OCI-LY7 (cell line): ENCODE results near the gene TVP23B. TPM values are rescaled to one million over a fixed set of nuclear protein-coding genes. Genes with fewer than 3 reads are reported as not detected.
A peak's percentile ranks its signal among the peaks of the same experiment; 100 is the strongest.
"Not testable (repeated sequence)": the region's sequence is repeated elsewhere in the genome, so short reads cannot be mapped to it uniquely, and the experiment has no call there.

Source experiments
- Bru-seq: library from RNA; stranded (reverse); fragments of 400-500 nt; gene quantifications from one replicate; lab custom pipeline; 2021; lab: Mats Ljungman, UMichigan
- BruChase-seq, 2 experiments: library from RNA; stranded (reverse); fragments of 400-500 nt; gene quantifications; one replicate each; lab custom pipeline; 2021; lab: Mats Ljungman, UMichigan
- BruUV-seq: library from RNA; stranded (reverse); fragments of 400-500 nt; replicated peaks from 2 replicates; lab custom pipeline; 2021; lab: Mats Ljungman, UMichigan
- CTCF ChIA-PET: fragments of 300-600 bp; sonication (Branson Sonifier 250); formaldehyde crosslinking; loops from one replicate; lab custom pipeline; 2022; ENCODE audit warnings: antibody characterized with exemption; ENCODE audit not compliant: unreplicated experiment; lab: Charles Lee
- POLR2A ChIA-PET: fragments of 300-600 bp; sonication (Branson Sonifier 250); formaldehyde crosslinking; loops from one replicate; lab custom pipeline; 2022; ENCODE audit warnings: antibody characterized with exemption; lab: Charles Lee
- DNase-seq: peaks from one replicate; pipeline ENCODE4 v3.0.0-alpha.2; 2015; ENCODE audit warnings: low spot score
- H2AFZ ChIP-seq: fragments of 200-600 bp; sonication (generic), shearing (Covaris generic); 2 replicates; pipeline ENCODE4 v1.6.1; 2014; ENCODE audit warnings: mild to moderate bottlenecking, antibody characterized with exemption, low read length, moderate library complexity
- H3K27ac ChIP-seq: fragments of 200-600 bp; sonication (generic); 2 replicates; pipeline ENCODE4 v1.5.1; 2014; ENCODE audit warnings: mixed run types, low read depth, mild to moderate bottlenecking, moderate library complexity, low read length, inconsistent platforms; ENCODE audit not compliant: poor library complexity, severe bottlenecking
- H3K36me3 ChIP-seq: fragments of 200-600 bp; sonication (generic); 2 replicates; pipeline ENCODE4 v1.6.1; 2014; ENCODE audit warnings: mild to moderate bottlenecking, antibody characterized with exemption, low read length, moderate library complexity, mixed read lengths; ENCODE audit not compliant: insufficient read depth
- H3K4me1 ChIP-seq: fragments of 200-600 bp; sonication (generic); 2 replicates; pipeline ENCODE4 v1.5.1; 2014; ENCODE audit warnings: mild to moderate bottlenecking, low read length; ENCODE audit not compliant: insufficient read depth, poor library complexity, severe bottlenecking
- H3K4me2 ChIP-seq: fragments of 200-600 bp; sonication (generic); 2 replicates; pipeline ENCODE4 v1.6.1; 2014; ENCODE audit warnings: mild to moderate bottlenecking, low read length
- H3K4me3 ChIP-seq: fragments of 200-600 bp; sonication (generic); 2 replicates; pipeline ENCODE4 v1.5.1; 2014; ENCODE audit warnings: mild to moderate bottlenecking, low read depth, low read length; ENCODE audit not compliant: poor library complexity, severe bottlenecking
- H3K79me2 ChIP-seq: fragments of 200-600 bp; sonication (generic); 2 replicates; pipeline ENCODE4 v1.6.1; 2016; ENCODE audit warnings: low read depth, mild to moderate bottlenecking, low read length, moderate library complexity, mixed read lengths; ENCODE audit not compliant: insufficient read depth
- H3K9me2 ChIP-seq: fragments of 200-600 bp; sonication (generic); 2 replicates; pipeline ENCODE4 v1.6.1; 2016; ENCODE audit warnings: mild to moderate bottlenecking, low read length, mixed read lengths; ENCODE audit not compliant: insufficient read depth
- H3K9me3 ChIP-seq: fragments of 200-600 bp; sonication (generic); 2 replicates; pipeline ENCODE4 v1.6.1; 2014; ENCODE audit warnings: mild to moderate bottlenecking, mixed run types, low read length, mixed read lengths
- H4K20me1 ChIP-seq: fragments of 200-600 bp; sonication (generic); 2 replicates; pipeline ENCODE4 v1.6.1; 2014; ENCODE audit warnings: mild to moderate bottlenecking, antibody characterized with exemption, low read length, moderate library complexity, mixed read lengths; ENCODE audit not compliant: insufficient read depth
- intact Hi-C: fragments of 100-400 bp; cut with micrococcal nuclease; formaldehyde crosslinking; loops from one replicate; pipeline ENCODE4 v1.10.0; 2022; ENCODE audit not compliant: unreplicated experiment
- long read RNA-seq: library from polyadenylated mRNA; stranded (forward); transcript quantifications from one replicate; pipeline ENCODE4 v2.0.0, GENCODE V29; 2022
- total RNA-seq, 2 experiments: library from RNA; depleted of rRNA in 1 of 2; stranded (reverse); fragments of >200 nt in 1 of 2; shearing (Covaris generic) in 1 of 2; gene quantifications; 2 replicates each; pipeline ENCODE4 v1.2.3, GENCODE V29; 2014 to 2022

TVP23B gene
- total RNA-seq (2014; rRNA removed; shearing (Covaris generic)) (14.4 and 14.5 TPM in 2 replicates), total RNA-seq (2022) (20.3 and 20.5 TPM in 2 replicates), Bru-seq, nascent RNA (percentile 84 among the genes with signal in this experiment), BruChase-seq, experiment 1, labeled RNA remaining after a 6-hour chase (percentile 78 among the genes with signal in this experiment), BruChase-seq, experiment 2, labeled RNA remaining after a 2-hour chase (percentile 71 among the genes with signal in this experiment)
- long read RNA-seq, transcript TVP23B-201 (7 exons, 2,064 nt): major isoform, 24 of 33 reads
- long read RNA-seq, partial matches to known transcripts: 3 of 33 reads
- long read RNA-seq, other reads (novel, unspliced or antisense): 2 of 33 reads

DNA sequence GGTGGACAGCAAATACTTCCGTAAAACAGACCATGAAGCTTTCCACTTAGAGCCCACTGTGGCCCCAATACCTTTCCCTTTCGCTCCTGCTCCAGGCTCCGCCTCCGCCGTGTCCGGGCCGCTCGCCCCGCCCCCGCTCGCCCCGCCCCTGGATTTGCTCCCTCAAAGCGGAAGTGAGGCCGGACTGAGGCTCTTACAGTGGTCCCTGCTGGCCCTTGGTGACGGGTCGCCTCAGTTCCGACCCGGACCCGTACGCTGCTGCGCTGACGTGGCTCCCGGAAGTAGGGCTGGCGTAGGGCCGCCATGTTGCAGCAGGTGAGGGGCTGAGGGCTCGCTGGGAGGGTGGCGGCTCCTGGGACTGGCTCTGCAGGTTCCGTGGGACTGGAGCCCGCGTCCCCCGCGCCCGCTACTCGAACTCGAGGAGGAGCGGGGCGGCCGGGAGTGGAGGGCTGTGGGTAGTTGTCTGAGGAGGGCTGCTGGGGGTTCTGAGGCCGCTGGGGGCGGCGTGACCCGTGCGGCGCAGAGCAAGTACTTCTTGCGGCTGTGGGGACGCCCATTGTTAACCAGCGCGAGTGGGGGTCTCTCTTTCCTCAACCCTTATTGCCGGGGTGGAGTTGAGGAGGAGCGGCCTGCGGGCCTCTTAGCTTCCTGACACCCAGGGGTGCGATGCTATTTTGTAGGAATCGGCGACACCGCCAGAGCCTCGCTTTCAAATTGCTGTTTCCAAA lies at the start of gene TVP23B:
TSS of gene TVP23B (plus strand) at position 193 of the 728 bp plus-strand sequence. CDS start at position 304, 111 bp downstream.
- H3K27ac ChIP-seq: peak within 1 kb of the TSS; percentile 39
- POLR2A ChIA-PET, H2AFZ ChIP-seq: not testable (repeated sequence)

DNA sequence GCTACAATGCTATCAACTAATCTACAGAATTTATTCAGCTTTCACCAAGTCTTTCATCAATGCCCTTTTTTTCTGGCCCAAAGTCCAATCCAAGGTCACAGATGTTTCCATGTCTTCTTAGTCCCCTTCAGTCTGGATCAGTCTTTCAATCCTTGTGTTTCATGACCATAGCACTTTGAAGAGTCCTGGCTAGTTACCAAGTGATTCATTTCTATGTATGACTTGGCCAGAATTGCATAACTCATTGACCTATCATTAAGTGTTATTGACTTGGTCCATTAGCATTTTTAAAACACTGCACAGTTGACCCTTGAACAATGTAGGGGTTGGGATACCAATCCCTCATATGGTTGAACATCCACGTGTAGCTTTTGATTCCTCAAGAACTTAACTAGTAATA lies 48.5 kb upstream of the TVP23B start:
- H3K4me3 ChIP-seq, intact Hi-C loops, H3K27ac ChIP-seq, H2AFZ ChIP-seq, H3K79me2 ChIP-seq, CTCF ChIA-PET, H3K9me3 ChIP-seq, H3K9me2 ChIP-seq, DNase-seq, H3K4me1 ChIP-seq, H4K20me1 ChIP-seq, BruUV-seq, POLR2A ChIA-PET, H3K4me2 ChIP-seq, H3K36me3 ChIP-seq: not testable (repeated sequence)

More for the DNA sequence above, at the start of gene TVP23B:
- H3K9me3 ChIP-seq, H3K4me1 ChIP-seq, H3K79me2 ChIP-seq, H3K36me3 ChIP-seq, CTCF ChIA-PET, H3K9me2 ChIP-seq, H4K20me1 ChIP-seq, intact Hi-C loops: not testable (repeated sequence)
- peak; percentile 98 for DNase-seq
- Histone ChIP-seq H3K4me3 (peak within 1 kb of the TSS; percentile 72), H3K4me2 (peak within 1 kb of the TSS; percentile 64)
- TSS peak; percentile 72 for BruUV-seq

DNA sequence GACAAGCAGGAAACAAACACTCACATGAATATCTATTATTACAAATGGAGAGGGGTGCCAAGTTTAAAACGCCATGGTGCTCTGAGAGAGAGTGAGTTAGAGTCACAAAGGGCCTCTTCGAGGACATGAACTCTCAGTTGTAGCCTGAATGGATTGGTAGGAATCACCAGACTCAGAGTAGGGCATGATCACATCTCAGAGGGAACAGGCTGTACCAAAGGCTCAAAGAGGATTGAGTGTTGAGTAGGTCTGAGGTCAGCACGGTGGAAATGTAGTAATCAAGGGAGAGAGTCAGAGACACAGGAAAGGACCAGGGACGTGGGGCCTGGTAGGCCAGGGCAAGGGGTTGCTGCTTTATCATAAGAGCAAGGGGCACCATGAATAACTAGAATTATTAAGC lies 47.6 kb upstream of the TVP23B start:
- H3K79me2 ChIP-seq, DNase-seq, H3K27ac ChIP-seq, H3K4me3 ChIP-seq, H2AFZ ChIP-seq, BruUV-seq, CTCF ChIA-PET, H3K9me3 ChIP-seq, H3K4me1 ChIP-seq, H3K36me3 ChIP-seq, H3K4me2 ChIP-seq, POLR2A ChIA-PET, H4K20me1 ChIP-seq, intact Hi-C loops, H3K9me2 ChIP-seq: not testable (repeated sequence)

DNA sequence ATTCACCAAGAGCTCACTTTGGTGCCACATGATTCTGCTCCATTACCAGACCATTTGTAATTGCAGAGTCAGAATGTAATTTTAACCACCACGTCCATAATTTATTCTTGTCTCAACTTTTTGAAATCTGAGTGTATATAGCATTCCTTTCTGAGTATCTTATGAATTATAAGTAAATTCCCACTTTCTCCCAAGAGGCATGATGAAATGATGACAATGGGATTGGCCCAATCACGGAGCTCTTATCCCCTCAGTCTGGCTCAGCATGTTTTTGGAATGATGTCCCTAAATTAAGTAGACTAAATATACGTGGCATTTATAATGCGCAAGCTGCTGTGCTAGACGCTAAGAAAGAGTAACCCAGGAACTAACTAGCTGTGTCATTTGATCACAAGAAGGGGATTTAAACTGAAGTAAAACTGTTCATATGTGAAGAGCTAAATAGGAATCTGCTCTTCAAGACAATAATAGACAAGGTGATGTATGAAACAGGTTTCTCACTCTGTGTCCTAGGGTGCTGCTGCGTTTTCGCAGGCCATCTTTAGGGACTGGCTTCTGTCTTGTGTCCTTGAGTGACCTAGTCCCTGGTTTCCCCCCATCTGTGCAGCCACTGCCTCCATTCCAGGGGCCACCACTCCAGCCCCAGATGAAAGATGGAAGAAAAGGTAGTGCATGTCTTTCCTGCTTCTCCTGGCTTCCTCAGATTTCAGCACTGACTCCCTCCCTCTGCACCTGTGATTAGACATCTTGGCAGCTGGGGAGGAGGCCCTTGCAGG lies 41.2 kb upstream of the TVP23B start:
- H3K9me3 ChIP-seq, H3K4me1 ChIP-seq, H3K36me3 ChIP-seq, BruUV-seq, H4K20me1 ChIP-seq, DNase-seq, H3K27ac ChIP-seq, H3K4me3 ChIP-seq, POLR2A ChIA-PET, H3K9me2 ChIP-seq, CTCF ChIA-PET, intact Hi-C loops, H2AFZ ChIP-seq, H3K4me2 ChIP-seq, H3K79me2 ChIP-seq: not testable (repeated sequence)

DNA sequence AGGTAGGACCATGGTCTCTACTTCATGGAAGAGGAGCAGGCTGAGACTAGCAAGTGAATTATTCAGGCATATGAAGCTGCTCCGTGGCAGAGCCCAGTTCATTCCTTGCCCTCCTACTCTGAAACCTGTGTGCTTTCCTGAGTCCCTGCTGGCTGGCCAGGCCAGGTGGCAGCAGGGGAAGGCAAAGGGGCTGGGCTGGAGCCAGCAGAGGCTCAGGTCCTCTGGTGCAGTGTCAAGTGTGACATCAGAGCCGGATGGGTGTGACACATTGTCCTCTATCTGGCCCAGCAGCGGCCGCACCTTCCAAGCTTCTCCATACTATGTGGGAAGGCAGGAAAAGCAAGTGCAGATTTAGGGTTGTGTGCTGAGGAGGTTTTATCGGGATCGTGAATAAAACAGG lies 39.8 kb upstream of the TVP23B start:
- H3K4me2 ChIP-seq, H3K9me3 ChIP-seq, H2AFZ ChIP-seq, H4K20me1 ChIP-seq, BruUV-seq, DNase-seq, intact Hi-C loops, CTCF ChIA-PET, H3K9me2 ChIP-seq, H3K27ac ChIP-seq, POLR2A ChIA-PET, H3K36me3 ChIP-seq, H3K79me2 ChIP-seq, H3K4me1 ChIP-seq, H3K4me3 ChIP-seq: not testable (repeated sequence)
